Tibial nerve (tissue), 4 donors: ENCODE data around the gene MALRD1. TPM values are rescaled to one million over a fixed set of nuclear protein-coding genes. Genes with fewer than 3 reads are reported as not detected.

Experiments
- DNase-seq, 2 donors: peaks; one replicate each; pipeline ENCODE4 v3.0.0-alpha.2; 2019; ENCODE audit warnings: low spot score in 2 of 2
- H3K27ac ChIP-seq, 4 donors: fragments of 200-600 bp; sonication (generic) in 3 of 4; one replicate each; pipeline ENCODE4 v1.5.1; 2017 to 2019; ENCODE audit warnings: mild to moderate bottlenecking in 1 of 4
- H3K27me3 ChIP-seq, 2 donors: fragments of 200-600 bp; sonication (generic) in 1 of 2; one replicate each; pipeline versions ENCODE4 v1.5.1 to v1.6.0; 2017 to 2019
- H3K36me3 ChIP-seq, 3 donors: fragments of 200-600 bp; sonication (generic); one replicate each; pipeline ENCODE4 v1.5.1; 2018 to 2019
- H3K4me1 ChIP-seq, 4 donors: fragments of 200-600 bp; sonication (generic) in 3 of 4; one replicate each; pipeline ENCODE4 v1.5.1; 2017 to 2019
- H3K4me3 ChIP-seq, 4 donors: fragments of 200-600 bp; sonication (generic) in 3 of 4; one replicate each; pipeline ENCODE4 v1.5.1; 2017 to 2019; ENCODE audit warnings: mild to moderate bottlenecking in 1 of 4, moderate library complexity in 1 of 4
- H3K9me3 ChIP-seq, 4 donors: fragments of 200-600 bp; sonication (generic) in 3 of 4; one replicate each; pipeline ENCODE4 v1.5.1; 2017 to 2019
- CTCF ChIP-seq, 5 experiments: fragments of 200-600 bp in 3 of 5; fragments of 450-650 bp in 2 of 5; sonication (generic) in 3 of 5; IDR thresholded peaks; one replicate each; pipeline ENCODE4 v1.5.1; 2016 to 2019; ENCODE audit warnings: antibody characterized with exemption in 5 of 5, mild to moderate bottlenecking in 3 of 5, moderate library complexity in 2 of 5
- EP300 ChIP-seq, 2 donors: sonication (generic); formaldehyde crosslinking; IDR thresholded peaks; one replicate each; pipeline ENCODE4 v1.6.1; 2017; ENCODE audit warnings: antibody characterized with exemption in 2 of 2, mild to moderate bottlenecking in 1 of 2
- POLR2A ChIP-seq, 2 donors: fragments of 450-650 bp; IDR thresholded peaks; one replicate each; pipeline ENCODE4 v1.6.1; 2017; ENCODE audit warnings: antibody characterized with exemption in 2 of 2, mild to moderate bottlenecking in 2 of 2, moderate library complexity in 2 of 2
- WGBS, 2 donors: methylation state at CpG; one replicate each; pipeline ENCODE4 v1.1.5; 2018; 5-methylcytosine and 5-hydroxymethylcytosine counted together
- total RNA-seq, 4 donors: library from RNA; depleted of rRNA; stranded (reverse); fragments of >200 nt; gene quantifications; one replicate each; pipeline ENCODE4 v1.1.0, GENCODE V29; 2016

MALRD1 gene
- total RNA-seq, 4 donors from 2014 or later: 1.3 to 5.4 (median 3.6) TPM; not detected in 1

GRCh38 chr10:19570991-19571390 is 522.4 kb downstream of the MALRD1 start:
- H3K4me3 ChIP-seq: no peak overlapping the region
- TF ChIP-seq CTCF (IDR thresholded peaks at IDR 0.05) (no peak), POLR2A (IDR thresholded peaks at IDR 0.05) (no peak)
- H3K9me3 ChIP-seq: no peaks in the 10 kb centered on the region
- no peaks in the 10 kb centered on the region for H3K27me3 ChIP-seq
- no peaks in the 10 kb centered on the region for H3K36me3 ChIP-seq
- no peak overlapping the region for H3K27ac ChIP-seq
- DNase-seq: no peak
- WGBS, 2 donors: 32% methylated on average over 1 of the region's 1 CpG
- H3K4me1 ChIP-seq: peaks cover 0 to 6% (median 0%) of the 10 kb centered on the region in 4 donors

- 68 to 73% methylated on average over 4 of the region's 4 CpGs for WGBS, 2 donors
- no peak for TF ChIP-seq CTCF (IDR thresholded peaks at IDR 0.05)
- TF ChIP-seq POLR2A (IDR thresholded peaks at IDR 0.05): no peak
- no peak for TF ChIP-seq EP300 (IDR thresholded peaks at IDR 0.05)
- no peak overlapping the region for H3K27ac ChIP-seq
Measured at GRCh38 chr10:19572056-19572455, 523.5 kb downstream of the MALRD1 start.

GRCh38 chr10:19576576-19576975 is 528.0 kb downstream of the MALRD1 start:
- H3K27ac ChIP-seq: no peak overlapping the region
- TF ChIP-seq POLR2A (IDR thresholded peaks at IDR 0.05): no peak
- no peak for TF ChIP-seq CTCF (IDR thresholded peaks at IDR 0.05)
- no peak for TF ChIP-seq EP300 (IDR thresholded peaks at IDR 0.05)

More at GRCh38 chr10:19572056-19572455, 523.5 kb downstream of the MALRD1 start:
- Histone ChIP-seq H3K9me3 (no peaks in the 10 kb centered on the region), H3K4me3 (no peak overlapping the region), H3K36me3 (no peaks in the 10 kb centered on the region), H3K27me3 (no peaks in the 10 kb centered on the region), H3K4me1 (peaks cover 0 to 7% (median under 1%) of the 10 kb centered on the region in 4 donors)
- no peak for DNase-seq

GRCh38 chr10:19577381-19577780 is 528.8 kb downstream of the MALRD1 start:
- peaks cover 0 to 14% (median 2%) of the 10 kb centered on the region in 4 donors for H3K4me1 ChIP-seq
- WGBS, 2 donors: 63 to 73% methylated on average over 2 of the region's 2 CpGs

More at GRCh38 chr10:19576576-19576975, 528.0 kb downstream of the MALRD1 start:
- Histone ChIP-seq H3K36me3 (no peaks in the 10 kb centered on the region), H3K27me3 (no peaks in the 10 kb centered on the region), H3K4me1 (peaks cover 0 to 16% (median 2%) of the 10 kb centered on the region in 4 donors), H3K4me3 (no peak overlapping the region), H3K9me3 (no peaks in the 10 kb centered on the region)
- WGBS, 2 donors: 85 to 87% methylated on average over 3 of the region's 3 CpGs
- no peak for DNase-seq

GRCh38 chr10:19577807-19578206 is 529.2 kb downstream of the MALRD1 start:
- WGBS, 2 donors: 0 to 15% methylated on average over 1 of the region's 1 CpG
- H3K36me3 ChIP-seq: no peaks in the 10 kb centered on the region
- TF ChIP-seq POLR2A (IDR thresholded peaks at IDR 0.05): no peak
- no peak for TF ChIP-seq CTCF (IDR thresholded peaks at IDR 0.05)
- no peak for TF ChIP-seq EP300 (IDR thresholded peaks at IDR 0.05)

More at GRCh38 chr10:19577381-19577780, 528.8 kb downstream of the MALRD1 start:
- DNase-seq: no peak
- TF ChIP-seq CTCF (IDR thresholded peaks at IDR 0.05) (no peak), POLR2A (IDR thresholded peaks at IDR 0.05) (no peak), EP300 (IDR thresholded peaks at IDR 0.05) (no peak)
- H3K27ac ChIP-seq: no peak overlapping the region
- H3K9me3 ChIP-seq: no peaks in the 10 kb centered on the region
- H3K4me3 ChIP-seq: no peak overlapping the region
- no peaks in the 10 kb centered on the region for H3K27me3 ChIP-seq
- no peaks in the 10 kb centered on the region for H3K36me3 ChIP-seq

More at GRCh38 chr10:19577807-19578206, 529.2 kb downstream of the MALRD1 start:
- DNase-seq: no peak
- no peak overlapping the region for H3K4me3 ChIP-seq
- H3K27ac ChIP-seq: no peak overlapping the region
- H3K27me3 ChIP-seq: no peaks in the 10 kb centered on the region
- peaks cover 0 to 14% (median 2%) of the 10 kb centered on the region in 4 donors for H3K4me1 ChIP-seq
- H3K9me3 ChIP-seq: no peaks in the 10 kb centered on the region
